Keratinocyte (primary cell): ENCODE data around the gene EDNRA. TPM values are rescaled to one million over a fixed set of nuclear protein-coding genes. Genes with fewer than 3 reads are reported as not detected.

Experiments used
- DNase-seq: peaks from one replicate; pipeline ENCODE4 v3.0.0-alpha.2; 2011; ENCODE audit warnings: low read depth, missing footprints, low spot score
- FAIRE-seq: peaks from 2 replicates; lab custom pipeline; 2011; peaks lifted over from hg19 to GRCh38; lab: Jason Lieb, UNC
- H2AFZ ChIP-seq: 2 replicates; pipeline ENCODE4 v1.6.0; 2012; ENCODE audit warnings: low read length, control low read depth, inconsistent platforms; ENCODE audit not compliant: control insufficient read depth
- H3K27ac ChIP-seq: 2 replicates; pipeline ENCODE4 v1.5.1; 2011; ENCODE audit warnings: low read length; ENCODE audit not compliant: control insufficient read depth, insufficient read depth
- H3K27me3 ChIP-seq: 3 replicates; pipeline ENCODE4 v1.6.0; 2011; ENCODE audit warnings: low read length; ENCODE audit not compliant: control insufficient read depth, insufficient read depth; ENCODE audit errors: extremely low read depth
- H3K36me3 ChIP-seq, 2 experiments: 2 replicates in 1 of 2; 3 replicates in 1 of 2; pipeline ENCODE4 v1.5.1; 2011; ENCODE audit warnings: low read length in 2 of 2, mild to moderate bottlenecking in 1 of 2; ENCODE audit not compliant: control insufficient read depth in 2 of 2, insufficient read depth in 2 of 2; ENCODE audit errors: extremely low read depth in 1 of 2
- H3K4me1 ChIP-seq: 3 replicates; pipeline ENCODE4 v1.5.1; 2011; ENCODE audit warnings: low read length; ENCODE audit not compliant: control insufficient read depth, insufficient read depth; ENCODE audit errors: extremely low read depth
- H3K4me2 ChIP-seq: 3 replicates; pipeline ENCODE4 v1.6.0; 2011; ENCODE audit warnings: low read depth, low read length; ENCODE audit not compliant: control insufficient read depth, insufficient read depth; ENCODE audit errors: extremely low read depth
- H3K4me3 ChIP-seq, 3 experiments: fragments of 200-600 bp in 1 of 3; sonication (generic) in 1 of 3; 2 replicates in 2 of 3; 3 replicates in 1 of 3; pipeline ENCODE4 v1.5.1; 2011 to 2016; ENCODE audit warnings: low read length in 3 of 3, mild to moderate bottlenecking in 3 of 3, control low read depth in 2 of 3, inconsistent platforms in 1 of 3, low read depth in 1 of 3, mixed read lengths in 1 of 3, mixed run types in 1 of 3, moderate library complexity in 1 of 3; ENCODE audit not compliant: control insufficient read depth in 2 of 3, insufficient read depth in 2 of 3; ENCODE audit errors: extremely low read depth in 1 of 3
- H3K79me2 ChIP-seq: 2 replicates; pipeline ENCODE4 v1.6.0; 2012; ENCODE audit warnings: low read length; ENCODE audit not compliant: control insufficient read depth, insufficient read depth
- H3K9ac ChIP-seq: 3 replicates; pipeline ENCODE4 v1.6.0; 2011; ENCODE audit warnings: low read length; ENCODE audit not compliant: control insufficient read depth, insufficient read depth; ENCODE audit errors: extremely low read depth
- H3K9me1 ChIP-seq: 3 replicates; pipeline ENCODE4 v1.6.0; 2011; ENCODE audit warnings: low read length; ENCODE audit not compliant: control insufficient read depth, insufficient read depth; ENCODE audit errors: extremely low read depth
- H3K9me3 ChIP-seq: 2 replicates; pipeline ENCODE4 v1.5.1; 2012; ENCODE audit warnings: low read depth, low read length; ENCODE audit not compliant: control insufficient read depth
- H4K20me1 ChIP-seq: 3 replicates; pipeline ENCODE4 v1.6.0; 2011; ENCODE audit warnings: low read length; ENCODE audit not compliant: control insufficient read depth, insufficient read depth; ENCODE audit errors: extremely low read depth
- EZH2 ChIP-seq: IDR thresholded peaks from one replicate; pipeline ENCODE4 v1.6.1; 2012; ENCODE audit warnings: inconsistent platforms, mild to moderate bottlenecking, low read length, moderate library complexity
- dilution Hi-C: fragments of 300-500 bp; cut with MboI; formaldehyde crosslinking; loops from one replicate; pipeline ENCODE4 v1.7.0; 2020; ENCODE audit warnings: low sequenced_read_pairs; ENCODE audit not compliant: extremely low pct_ligation_motif_present
- polyA plus RNA-seq, 5 experiments: library from polyadenylated mRNA; depleted of rRNA in 3 of 5; stranded (reverse) in 3 of 5; stranded (forward) in 1 of 5; unstranded in 1 of 5; fragments of >200 nt; gene quantifications; 1 replicate in 1 of 5; 2 replicates in 3 of 5; 3 replicates in 1 of 5; pipeline versions ENCODE4 v1.2.1 to v1.2.3, GENCODE V29; 2011 to 2012; ENCODE audit warnings: missing spikeins in 2 of 5, low read depth in 1 of 5, low replicate concordance in 1 of 5
- TF ChIP-seq, protein P1 (sequence below), 3 experiments: IDR thresholded peaks in 1 of 3; conservative IDR thresholded peaks in 1 of 3; optimal IDR thresholded peaks in 1 of 3; 2 replicates in 2 of 3; 3 replicates in 1 of 3; pipeline versions ENCODE3 to v1.5.1; 2011; ENCODE audit warnings: low read length in 3 of 3, mild to moderate bottlenecking in 3 of 3, moderate library complexity in 2 of 3, control low read depth in 1 of 3, inconsistent platforms in 1 of 3; ENCODE audit not compliant: insufficient read depth in 2 of 3; ENCODE audit errors: extremely low read depth in 1 of 3

Gene EDNRA
- polyA plus RNA-seq, 1 donor (not counting 4 experiments of a cell fraction or from before 2014, with no cell fraction given): 7.8 TPM

GRCh38 chr4:147516133-147516532 lies 35.2 kb downstream of the EDNRA start:
- Histone ChIP-seq H3K4me2 (no peak overlapping the region), H2AFZ (no peak overlapping the region), H3K4me1 (no peaks in the 10 kb centered on the region), H3K4me3 (no peak overlapping the region), H3K9ac (no peak overlapping the region), H3K79me2 (no peaks in the 10 kb centered on the region), H3K9me3 (no peaks in the 10 kb centered on the region), H3K27ac (no peak overlapping the region), H3K9me1 (no peaks in the 10 kb centered on the region), H3K36me3 (no peaks in the 10 kb centered on the region), H3K27me3 (no peaks in the 10 kb centered on the region), H4K20me1 (no peaks in the 10 kb centered on the region)
- DNase-seq: no peak
- TF ChIP-seq, protein P1, sequence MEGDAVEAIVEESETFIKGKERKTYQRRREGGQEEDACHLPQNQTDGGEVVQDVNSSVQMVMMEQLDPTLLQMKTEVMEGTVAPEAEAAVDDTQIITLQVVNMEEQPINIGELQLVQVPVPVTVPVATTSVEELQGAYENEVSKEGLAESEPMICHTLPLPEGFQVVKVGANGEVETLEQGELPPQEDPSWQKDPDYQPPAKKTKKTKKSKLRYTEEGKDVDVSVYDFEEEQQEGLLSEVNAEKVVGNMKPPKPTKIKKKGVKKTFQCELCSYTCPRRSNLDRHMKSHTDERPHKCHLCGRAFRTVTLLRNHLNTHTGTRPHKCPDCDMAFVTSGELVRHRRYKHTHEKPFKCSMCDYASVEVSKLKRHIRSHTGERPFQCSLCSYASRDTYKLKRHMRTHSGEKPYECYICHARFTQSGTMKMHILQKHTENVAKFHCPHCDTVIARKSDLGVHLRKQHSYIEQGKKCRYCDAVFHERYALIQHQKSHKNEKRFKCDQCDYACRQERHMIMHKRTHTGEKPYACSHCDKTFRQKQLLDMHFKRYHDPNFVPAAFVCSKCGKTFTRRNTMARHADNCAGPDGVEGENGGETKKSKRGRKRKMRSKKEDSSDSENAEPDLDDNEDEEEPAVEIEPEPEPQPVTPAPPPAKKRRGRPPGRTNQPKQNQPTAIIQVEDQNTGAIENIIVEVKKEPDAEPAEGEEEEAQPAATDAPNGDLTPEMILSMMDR (optimal IDR thresholded peaks at IDR 0.05 in 1 of 3, IDR thresholded peaks at IDR 0.05 in 1 of 3, conservative IDR thresholded peaks at IDR 0.05 in 1 of 3; ENCODE audit: extremely low read depth in 1 of 3, insufficient read depth in 2 of 3, low read length in 3 of 3): no peak
- no peak for TF ChIP-seq EZH2
- FAIRE-seq: no peak
- dilution Hi-C loops: no loop called here

DNA sequence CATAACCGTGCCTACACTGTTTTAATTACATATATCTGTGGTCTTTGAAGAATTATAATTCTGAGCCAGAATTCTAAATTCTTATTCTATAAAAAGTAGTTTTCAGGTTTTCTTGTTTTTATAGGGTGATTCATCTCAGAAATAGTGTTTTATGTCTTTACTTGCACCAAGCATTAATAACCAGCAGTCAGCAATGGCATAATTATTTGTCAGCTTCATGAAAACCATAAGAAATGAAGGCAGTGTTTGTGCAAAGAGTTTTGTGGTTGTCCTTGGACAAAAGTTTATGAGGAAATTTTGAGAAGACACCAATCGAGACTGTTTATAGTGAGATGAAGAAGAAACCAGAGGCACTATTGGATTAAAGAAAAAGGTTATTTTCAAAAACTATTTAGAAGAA lies 37.2 kb downstream of the EDNRA start:
- Histone ChIP-seq H3K4me1 (no peaks in the 10 kb centered on the region), H3K36me3 (no peaks in the 10 kb centered on the region), H4K20me1 (no peaks in the 10 kb centered on the region), H3K9ac (no peak overlapping the region), H3K4me2 (no peak overlapping the region), H3K79me2 (no peaks in the 10 kb centered on the region), H3K4me3 (no peak overlapping the region), H3K27me3 (no peaks in the 10 kb centered on the region), H3K27ac (no peak overlapping the region), H2AFZ (no peak overlapping the region), H3K9me1 (no peaks in the 10 kb centered on the region), H3K9me3 (no peaks in the 10 kb centered on the region)
- no peak for FAIRE-seq
- no peak for DNase-seq
- TF ChIP-seq, protein P1 (optimal IDR thresholded peaks at IDR 0.05 in 1 of 3, IDR thresholded peaks at IDR 0.05 in 1 of 3, conservative IDR thresholded peaks at IDR 0.05 in 1 of 3; ENCODE audit: extremely low read depth in 1 of 3, insufficient read depth in 2 of 3, low read length in 3 of 3): no peak
- TF ChIP-seq EZH2: no peak
- dilution Hi-C loops: no loop called here
